HG03575 (cell line): ENCODE results near the gene TMEM198.

Experiments
- ATAC-seq: cut with Tn5 transposase; IDR thresholded peaks from one replicate; pipeline ENCODE4 v1.9.1; 2021; ENCODE audit not compliant: unreplicated experiment, insufficient number of reproducible peaks, low FRiP score; ENCODE audit errors: extremely low read depth

The TMEM198 gene

GRCh38 chr2:219597552-219598307 lies 53.9 kb downstream of the TMEM198 start, which contains the start of gene STK11IP:
STK11IP (plus strand) TSS chr2:219597857; CDS start chr2:219598120, 263 bp downstream.
- peak; percentile 50 for ATAC-seq

GRCh38 chr2:219598308-219599078 lies 54.7 kb downstream of the TMEM198 start:
- no peak for ATAC-seq
